HG03025 (cell line): Measurements from ENCODE around the gene GABBR2.

ENCODE experiments used
- ATAC-seq: cut with Tn5 transposase; IDR thresholded peaks from one replicate; pipeline ENCODE4 v1.9.1; 2021; ENCODE audit warnings: mild to moderate bottlenecking, moderate library complexity; ENCODE audit not compliant: unreplicated experiment, low FRiP score

The GABBR2 gene

DNA sequence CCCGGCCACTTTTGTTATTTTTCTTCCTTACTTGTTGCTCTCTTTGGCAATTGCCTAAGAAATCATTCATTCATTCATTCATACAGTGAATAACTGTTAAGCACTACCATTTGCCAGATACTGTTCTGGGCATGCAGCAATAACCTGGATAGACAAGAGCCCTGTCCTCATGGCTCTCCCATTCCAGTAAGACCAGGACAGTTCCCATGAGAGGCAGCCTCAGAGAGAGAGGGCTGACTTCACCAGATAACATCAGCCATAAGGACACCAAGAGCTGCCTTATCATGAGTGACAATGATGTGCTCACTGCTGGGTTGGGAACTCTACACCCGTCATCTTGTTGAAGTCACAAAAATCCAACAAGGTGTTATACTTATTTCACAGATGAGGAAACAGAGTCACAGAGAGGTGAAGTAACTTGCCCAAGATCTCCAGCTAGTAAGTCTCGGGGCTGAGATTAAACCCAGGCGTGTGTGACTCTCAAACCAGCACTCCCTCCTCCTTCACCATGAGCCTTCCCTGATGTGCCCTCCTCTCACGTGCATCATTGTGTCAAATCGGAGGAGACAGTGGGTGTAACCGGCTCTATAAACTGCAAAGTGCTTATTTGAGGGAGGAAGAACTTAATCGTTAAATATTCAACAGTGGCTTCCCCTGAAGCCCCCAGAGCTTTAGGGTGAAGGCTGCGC is 392.1 kb downstream of the GABBR2 start:
- no peak for ATAC-seq

DNA sequence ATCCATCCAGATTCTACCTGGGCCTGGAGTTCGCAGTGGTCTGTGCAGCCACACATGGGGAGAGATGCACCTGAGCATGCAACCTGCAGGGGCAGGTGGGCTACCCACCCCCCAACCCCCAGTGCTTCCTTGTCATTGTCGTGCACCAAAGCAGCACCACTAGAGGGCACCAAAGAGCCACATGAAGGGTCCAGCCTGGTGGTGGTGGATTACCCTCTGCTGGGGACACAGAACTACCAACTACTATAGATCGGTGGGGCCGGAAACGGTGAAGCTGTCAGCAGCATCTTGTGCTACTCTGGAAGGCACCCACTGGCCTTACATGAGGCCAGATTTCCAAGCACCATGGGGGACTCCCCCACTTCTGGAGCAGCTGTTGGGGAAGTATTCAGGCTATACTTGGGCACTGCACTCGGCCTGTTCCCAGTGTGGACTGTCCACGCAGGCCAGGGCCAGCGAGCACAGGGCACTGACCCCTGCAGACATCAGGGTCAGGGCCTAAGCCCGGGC is 393.1 kb downstream of the GABBR2 start:
- ATAC-seq: no peak

DNA sequence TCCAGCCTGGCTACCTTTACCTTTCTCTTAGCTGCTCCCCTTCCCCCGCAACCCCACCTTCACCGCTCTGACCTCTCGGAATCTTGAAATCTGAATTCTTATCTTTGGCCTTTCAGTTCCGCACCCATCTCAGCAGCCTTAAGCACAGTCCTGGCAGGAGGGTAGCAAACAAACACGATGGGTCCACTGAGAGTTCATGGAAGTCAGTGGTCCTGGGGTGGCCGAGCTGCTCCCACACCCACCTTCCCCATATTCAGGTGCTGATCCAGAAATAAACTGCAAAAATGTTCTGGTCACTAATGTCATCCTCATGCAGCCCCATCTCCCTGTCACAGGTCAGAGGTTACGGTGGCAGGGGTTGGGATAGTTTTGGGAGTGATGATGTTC is 393.7 kb downstream of the GABBR2 start:
- ATAC-seq: no peak

DNA sequence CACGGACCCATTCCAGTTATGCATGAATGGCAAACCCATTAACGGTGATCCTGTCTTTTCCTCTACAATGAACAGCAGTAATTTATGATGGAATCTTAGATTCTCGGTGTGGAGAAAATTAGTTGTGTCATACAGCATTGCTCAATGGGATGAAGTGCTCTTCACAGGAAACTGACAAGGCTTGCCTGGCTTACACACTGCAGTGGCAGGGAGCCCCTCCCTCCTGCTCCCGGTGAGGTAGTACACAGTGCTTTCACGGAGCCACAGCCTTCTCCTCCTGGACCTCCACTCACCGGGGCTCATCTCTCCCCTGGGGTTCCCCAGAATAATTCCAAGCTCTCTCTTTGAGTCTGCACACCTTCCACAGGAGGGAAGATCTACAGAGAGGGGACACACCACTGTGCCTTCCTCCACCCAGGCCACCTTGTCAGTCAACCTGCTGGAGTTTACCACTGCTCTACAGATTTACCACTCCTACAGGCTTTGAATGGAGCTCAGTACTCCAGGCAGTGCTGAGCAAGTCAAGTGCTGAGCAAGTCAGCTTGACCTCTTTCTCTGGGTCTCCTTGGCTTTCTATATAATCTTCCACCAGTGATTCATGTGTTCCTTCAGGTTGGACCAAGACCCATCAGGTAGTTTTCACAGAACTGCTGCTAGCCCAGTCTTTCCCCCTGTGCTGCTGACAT is 394.2 kb downstream of the GABBR2 start:
- ATAC-seq: no peak

DNA sequence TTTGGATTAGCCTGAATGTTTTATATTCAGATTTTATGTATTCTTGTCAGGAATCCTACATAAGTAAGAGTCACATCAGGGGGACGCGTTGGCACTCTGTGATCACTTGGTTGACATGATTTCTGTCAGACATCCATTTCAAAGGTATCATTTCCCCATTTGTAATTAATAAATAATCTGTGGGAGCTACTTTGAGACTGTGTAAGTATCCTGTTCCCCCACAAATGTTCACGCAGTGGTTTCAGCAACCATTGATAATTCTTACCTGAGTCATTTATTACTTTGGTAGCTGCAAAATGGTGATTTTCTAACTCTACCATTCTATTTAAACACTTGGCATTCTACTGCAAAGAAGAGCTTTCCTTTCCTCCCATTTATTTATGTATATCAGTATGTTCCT is 396.4 kb downstream of the GABBR2 start:
- ATAC-seq: no peak

DNA sequence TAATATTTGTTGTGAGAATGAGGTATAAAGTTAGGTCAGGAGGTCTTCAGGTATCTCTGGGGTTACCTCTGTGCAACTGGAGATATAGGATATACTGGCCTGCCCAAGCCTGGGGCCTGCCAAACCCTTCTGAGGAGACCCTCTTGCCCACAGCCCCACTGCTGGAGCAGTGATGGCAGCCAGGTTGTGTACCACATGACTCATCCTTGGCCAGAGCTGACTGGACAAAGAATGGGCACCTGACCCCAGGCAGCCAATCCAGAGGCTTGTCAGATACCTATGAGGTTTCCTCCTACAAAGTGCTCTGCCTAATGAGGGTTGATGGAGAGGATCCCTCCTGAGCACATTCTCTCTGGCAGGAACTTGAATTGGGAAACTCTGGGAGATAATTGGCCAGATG is 397.2 kb downstream of the GABBR2 start:
- no peak for ATAC-seq

DNA sequence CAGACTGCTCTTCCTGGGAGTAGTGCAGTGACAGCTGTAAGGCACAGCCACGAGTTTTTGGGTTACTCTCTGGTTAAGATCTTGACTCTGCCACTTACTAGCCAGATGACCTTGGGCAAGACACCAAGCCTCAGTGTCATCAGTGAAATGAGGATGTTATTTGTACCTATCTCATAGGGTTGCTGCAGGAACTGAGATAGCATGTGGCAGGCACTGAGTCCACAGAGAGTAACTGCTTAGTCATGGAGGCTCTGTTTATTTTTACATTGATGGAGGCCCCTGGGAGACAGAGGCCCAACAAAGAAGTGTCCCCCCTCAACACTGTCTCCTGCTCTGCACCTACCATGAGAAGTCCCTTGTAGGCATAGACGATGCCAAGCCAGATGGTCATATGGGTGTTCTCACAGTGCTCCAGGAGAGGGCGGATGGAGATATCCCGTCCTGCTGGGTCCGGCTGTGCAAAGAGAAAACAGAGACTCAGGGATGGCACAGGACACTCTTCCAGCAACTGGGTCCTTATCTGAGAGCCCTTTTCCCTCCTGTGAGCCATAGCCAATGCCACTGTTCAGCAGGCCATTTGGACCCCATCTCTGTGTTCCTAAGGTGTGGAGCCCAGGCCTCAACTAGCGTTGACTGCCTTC is 397.9 kb downstream of the GABBR2 start:
- no peak for ATAC-seq

DNA sequence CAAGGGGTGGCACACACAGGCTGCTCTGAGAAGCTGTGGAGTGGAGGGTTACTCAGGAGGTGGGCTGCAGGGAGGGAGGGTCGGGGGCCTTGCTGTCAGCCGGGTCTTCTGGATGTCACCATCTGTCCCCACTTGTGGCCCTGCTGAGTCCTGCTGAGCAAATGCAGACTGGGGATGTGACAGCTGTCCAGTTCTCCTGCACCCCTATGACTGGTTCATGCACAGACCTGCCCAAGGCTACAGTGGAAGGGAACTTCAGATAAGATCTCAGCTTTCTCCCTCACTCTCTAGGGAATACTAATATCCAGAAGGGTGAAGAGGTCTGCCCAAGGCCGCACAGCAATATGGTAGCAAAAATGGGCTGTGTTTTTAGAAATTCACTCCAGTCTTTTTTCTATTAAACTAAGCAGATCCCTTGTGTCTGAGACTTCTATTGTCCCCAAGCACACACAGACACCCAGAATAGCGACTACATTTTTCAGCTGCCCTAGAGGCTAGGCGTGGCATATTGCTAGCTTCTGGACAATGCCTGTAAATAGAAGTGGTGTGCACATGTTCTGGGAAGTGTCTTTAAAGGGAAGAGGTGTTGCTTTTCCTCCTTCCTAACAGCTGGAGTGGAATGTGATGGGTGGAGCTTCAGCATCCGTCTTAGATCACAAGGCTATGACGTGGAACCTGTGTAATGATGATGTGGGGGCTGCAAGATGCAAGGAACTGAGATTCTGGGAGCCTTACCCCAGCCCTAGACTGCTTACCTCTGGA is 402.2 kb downstream of the GABBR2 start:
- ATAC-seq: no peak

DNA sequence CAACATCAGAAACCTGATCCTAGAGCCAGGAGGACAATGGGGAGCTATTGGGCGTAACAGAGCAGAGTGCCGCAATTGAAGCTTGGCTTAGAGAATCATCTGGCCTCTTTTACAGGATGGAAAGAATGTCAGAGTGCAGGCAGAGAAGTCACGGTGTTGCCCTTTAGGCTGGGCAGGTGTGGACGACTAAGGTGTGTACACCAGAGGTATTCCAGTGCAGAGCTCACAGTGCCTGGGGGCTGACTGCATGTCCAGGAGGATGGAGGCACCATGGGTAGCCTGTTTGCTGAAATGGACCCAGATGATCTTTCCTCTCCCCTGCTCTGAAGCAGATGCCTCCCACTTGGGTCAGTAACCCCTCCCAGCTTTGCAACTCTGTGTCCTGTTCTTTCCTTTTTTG is 404.4 kb downstream of the GABBR2 start:
- ATAC-seq: no peak

DNA sequence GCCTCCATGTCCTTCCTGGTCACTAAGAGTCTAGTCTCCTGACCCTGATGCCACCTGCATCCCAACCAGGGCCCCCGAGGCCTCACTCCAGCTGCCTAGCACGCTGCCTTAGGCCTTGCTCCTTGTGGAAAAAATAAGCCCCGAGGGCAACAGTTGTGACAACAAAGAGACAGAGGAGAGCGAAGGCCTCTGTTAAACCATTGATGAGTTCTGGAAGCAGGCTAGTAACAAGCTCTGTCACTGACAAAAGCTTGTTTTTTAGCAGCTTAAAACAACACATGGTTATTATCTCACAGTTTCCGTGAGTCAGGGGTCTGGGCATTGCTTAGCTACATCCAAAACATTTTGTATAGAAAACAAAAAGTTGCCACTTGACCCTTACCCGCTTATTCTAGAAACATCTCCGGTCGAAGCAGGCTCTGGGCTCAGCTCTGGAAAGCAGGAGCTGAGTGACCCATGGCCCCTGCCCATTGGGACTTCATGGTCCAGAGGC is 405.1 kb downstream of the GABBR2 start:
- ATAC-seq: no peak

DNA sequence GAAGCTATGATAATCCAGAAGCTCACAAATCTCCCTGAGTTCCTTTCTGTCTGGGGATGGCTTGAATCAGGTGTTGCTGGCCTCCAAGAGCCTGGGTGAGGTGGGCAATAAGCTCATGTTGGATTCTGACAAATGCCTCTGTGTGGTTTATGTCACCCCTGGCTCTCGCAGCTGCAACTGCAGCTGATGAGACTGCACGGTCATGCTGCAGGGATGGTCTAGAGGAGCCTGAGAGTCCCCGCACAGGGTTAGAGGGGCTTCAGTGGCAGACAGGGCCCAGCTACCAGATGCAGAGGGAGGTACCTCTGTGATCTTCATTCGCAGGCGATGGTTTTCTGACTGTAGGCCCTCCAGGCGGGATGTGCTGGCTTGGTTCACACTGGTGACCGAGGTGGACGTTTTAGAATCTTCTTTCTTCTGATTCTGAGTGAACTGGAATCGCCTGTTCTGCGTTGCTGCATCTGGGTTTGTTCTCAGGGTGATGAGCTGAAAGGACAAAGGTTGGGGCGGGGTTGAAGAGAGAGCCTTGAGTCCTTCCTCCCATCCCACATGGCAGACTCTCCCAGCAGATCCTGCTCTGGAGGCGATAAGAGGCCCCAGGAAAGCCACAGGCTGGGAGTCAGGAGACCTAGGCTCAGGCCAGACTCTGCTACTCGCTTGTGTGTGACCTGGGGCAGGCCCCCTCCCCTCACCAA is 405.6 kb downstream of the GABBR2 start:
- no peak for ATAC-seq

DNA sequence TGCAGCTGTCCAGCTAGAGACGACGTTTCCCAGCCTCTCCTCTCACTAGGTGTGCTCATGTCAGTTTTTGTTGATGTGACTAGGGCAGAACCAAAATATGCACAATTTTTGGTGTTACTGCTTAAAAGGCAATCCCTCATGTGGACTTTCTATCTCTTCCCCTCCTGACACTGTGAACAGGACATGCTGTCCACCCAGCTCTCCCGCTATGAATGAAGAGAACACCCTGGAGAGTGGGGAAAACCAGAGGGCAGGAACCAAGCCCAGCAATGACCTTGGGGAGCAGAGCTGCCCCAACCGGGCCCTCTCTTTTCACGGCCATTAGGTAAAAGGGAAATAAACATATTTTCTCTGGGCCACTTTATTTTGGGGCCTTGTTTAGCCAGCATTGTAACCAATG is 406.6 kb downstream of the GABBR2 start:
- ATAC-seq: no peak

DNA sequence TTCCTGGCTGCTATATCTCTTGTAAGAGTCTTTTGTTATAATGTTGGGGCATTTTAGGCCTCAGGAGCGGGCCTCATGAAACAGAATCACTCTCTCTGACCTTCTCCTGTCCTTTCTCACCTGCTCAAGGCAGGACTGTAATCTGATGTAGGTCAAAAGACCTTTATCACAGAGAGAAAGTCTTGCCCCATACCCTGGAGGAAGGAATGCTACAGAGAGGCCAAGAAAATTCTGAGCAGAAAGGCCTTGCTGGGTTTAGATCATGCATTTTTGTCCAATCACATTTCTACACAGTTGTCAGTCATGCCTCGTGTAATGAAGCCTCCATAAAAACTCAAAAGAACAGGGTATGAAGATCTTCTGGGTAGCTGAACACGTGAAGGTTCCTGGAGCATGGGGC is 408.1 kb downstream of the GABBR2 start:
- ATAC-seq: no peak

DNA sequence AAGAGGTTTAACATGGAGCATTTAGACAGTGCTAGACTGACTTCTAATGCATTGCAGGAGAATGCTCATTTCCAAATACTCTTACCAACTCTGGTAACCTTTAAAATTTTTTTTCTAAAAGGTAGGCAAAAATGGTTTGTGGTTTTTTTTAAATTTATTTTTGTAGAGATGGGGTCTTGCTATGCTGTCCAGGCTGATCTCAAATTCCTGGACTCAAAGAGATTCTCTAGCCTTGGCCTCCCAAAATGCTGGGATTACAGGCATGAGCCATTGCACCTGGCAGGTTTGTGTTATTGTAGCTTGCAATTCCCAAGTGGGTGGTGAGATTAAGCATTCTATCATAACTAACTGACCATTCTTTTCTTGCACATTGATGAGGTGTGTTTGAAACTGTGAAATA is 410.3 kb downstream of the GABBR2 start:
- ATAC-seq: no peak

DNA sequence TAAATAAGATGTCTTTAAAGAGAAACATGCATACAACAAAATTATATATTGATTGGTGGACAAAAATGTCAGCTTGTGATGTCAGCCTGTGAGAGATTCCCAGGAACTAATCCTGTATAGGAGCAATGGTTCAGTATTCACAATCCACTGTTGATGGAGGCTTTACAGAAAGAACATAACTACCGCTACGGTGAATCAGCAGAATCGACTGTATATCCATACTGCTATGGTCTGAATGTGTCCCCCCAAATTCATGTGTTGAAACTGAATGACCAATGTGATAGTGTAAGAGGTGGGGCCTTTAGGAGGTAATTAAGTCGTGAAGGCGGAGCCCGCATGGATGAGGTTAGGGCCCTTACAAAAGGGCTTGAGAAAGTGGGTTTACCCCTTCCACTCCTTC is 412.9 kb downstream of the GABBR2 start:
- no peak for ATAC-seq

DNA sequence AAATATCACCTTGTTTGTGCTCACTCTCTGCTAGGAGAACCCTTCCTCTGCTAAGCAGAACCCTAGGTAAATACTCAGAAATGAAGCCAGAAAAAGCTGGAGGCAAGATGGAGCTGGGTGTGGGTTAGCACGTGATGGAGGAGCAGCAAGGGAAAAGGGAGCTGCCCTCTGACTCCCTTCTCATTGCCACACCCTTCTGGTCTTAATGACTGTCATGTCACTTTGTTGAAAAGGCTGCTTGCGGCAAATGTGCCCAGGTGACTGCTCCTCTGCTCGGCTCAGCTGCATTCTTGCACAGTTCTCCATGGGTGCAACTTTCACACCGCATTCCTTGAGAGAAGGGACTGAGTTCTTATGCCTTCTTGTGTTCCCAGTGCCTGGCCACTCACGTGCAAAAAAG is 416.9 kb downstream of the GABBR2 start:
- ATAC-seq: no peak

DNA sequence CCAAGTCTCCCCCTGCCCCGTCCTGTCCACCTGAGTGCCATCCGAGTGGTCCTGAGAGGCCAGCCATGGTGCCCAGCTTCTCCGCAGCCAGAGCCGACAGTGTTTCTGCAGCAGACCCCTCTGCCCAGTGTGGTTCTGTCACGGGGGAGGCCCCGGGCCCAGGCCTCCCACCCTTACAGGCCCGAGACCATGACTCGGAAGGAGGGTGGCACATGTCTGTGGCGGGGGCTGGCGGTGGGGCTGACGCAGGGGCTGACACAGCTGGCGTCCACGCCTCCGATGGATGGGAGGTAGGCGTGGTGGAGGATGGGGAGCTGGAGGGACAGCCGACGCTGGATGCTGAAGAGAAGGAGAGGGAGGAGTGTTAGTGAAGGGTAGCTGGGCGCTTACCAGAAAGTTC is 418.3 kb downstream of the GABBR2 start:
- no peak for ATAC-seq

DNA sequence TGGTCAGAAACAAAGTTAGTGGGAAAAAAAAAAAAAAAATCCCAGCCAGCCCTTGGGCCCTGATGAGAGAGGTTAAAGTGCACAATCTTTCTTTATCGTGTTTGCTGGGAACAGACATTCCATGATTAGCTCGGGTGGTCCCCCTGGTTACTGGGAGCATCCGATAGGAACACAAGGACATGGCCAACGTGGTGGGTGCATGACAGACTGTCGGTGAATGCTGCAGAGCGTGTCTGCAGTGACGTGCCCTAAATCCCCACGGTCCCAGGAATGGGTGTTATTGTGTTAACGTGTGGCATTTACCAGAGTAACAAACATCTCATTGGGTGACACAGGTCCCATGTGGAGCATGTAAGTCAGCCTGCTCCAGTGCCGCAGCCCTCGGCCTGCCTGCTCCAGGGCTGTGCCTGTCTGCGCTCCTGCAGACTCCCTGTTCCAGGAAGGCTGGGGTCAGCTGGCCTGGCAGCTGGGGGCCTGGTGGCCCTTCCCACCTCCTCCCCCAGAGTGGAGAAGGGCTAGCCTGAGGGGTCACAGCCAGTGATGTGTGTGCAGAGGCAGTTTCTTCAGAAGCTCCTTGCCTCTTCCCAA is 419.0 kb downstream of the GABBR2 start:
- no peak for ATAC-seq

DNA sequence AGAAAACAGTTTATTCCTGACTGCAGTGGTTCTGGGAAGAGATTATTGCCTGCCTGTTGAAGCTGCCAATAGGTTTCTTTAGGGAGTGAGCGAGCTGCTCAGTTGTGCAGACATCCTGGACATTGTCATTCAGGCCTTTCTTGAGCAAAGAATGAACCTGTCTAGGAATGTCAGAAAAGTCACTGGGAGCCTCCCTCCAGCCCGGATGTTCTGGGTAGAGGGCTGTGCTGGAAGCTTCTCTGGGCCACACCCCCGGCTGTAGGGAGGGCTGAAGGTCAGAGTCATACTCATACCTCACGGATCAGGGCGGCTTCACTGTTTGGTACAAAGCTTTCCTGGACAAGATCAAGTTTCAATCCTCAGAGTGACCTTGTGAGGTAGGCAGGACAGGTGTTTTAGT is 419.9 kb downstream of the GABBR2 start:
- ATAC-seq: no peak

DNA sequence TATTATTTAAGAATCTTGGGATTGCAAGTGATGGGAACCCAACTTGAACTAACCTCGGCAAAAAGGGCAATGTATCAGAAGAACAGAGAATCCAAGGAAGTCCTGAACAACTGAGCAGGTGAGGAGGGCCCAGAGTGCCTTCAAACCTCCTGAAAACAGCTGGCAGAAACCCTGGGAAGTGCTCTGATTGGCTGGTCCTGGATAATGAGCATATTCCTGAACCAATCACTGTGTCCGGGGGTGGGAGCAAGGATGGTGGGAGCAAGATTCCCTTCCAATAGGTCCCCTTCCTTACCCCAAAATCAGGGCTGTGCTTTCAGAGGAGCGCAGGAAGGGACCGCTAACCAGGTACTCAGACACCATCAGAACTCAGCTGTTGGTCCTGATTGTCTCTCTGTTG is 421.4 kb downstream of the GABBR2 start:
- ATAC-seq: no peak
